Middle frontal gyrus (tissue), 1 donor: ENCODE data around the gene RASD2.

ENCODE experiments used
- DNase-seq: peaks from one replicate; pipeline ENCODE4 v3.0.0-alpha.2; 2015; ENCODE audit warnings: low spot score; ENCODE audit errors: extremely low spot score

Gene RASD2

GRCh38 chr22:35601743-35602615, 61.3 kb downstream of the RASD2 start:
- no peak for DNase-seq
